Activated T-cell treated with anti-CD3 and anti-CD28 coated beads, Interleukin-2, amount 50 U/mL, for 24 hours (primary cell): ENCODE data around the gene TP53BP2.
"Not testable (repeated sequence)": the region's sequence is repeated elsewhere in the genome, so short reads cannot be mapped to it uniquely, and the experiment has no call there.

ENCODE experiments used
- DNase-seq: peaks from one replicate; pipeline ENCODE4 v3.0.0-alpha.2; 2020
- H3K27ac Mint-ChIP-seq: 2 replicates; pipeline ENCODE4 v1.8.0; 2020; ENCODE audit warnings: mild to moderate bottlenecking, mixed read lengths
- H3K27me3 Mint-ChIP-seq: 2 replicates; pipeline ENCODE4 v1.8.0; 2020; ENCODE audit warnings: mixed read lengths
- H3K36me3 Mint-ChIP-seq: 2 replicates; pipeline ENCODE4 v1.8.0; 2020; ENCODE audit warnings: low read depth, mixed read lengths
- H3K4me1 Mint-ChIP-seq: 2 replicates; pipeline ENCODE4 v1.8.0; 2020; ENCODE audit warnings: low read depth, mixed read lengths
- H3K4me3 Mint-ChIP-seq: 2 replicates; pipeline ENCODE4 v1.8.0; 2020; ENCODE audit warnings: mild to moderate bottlenecking, moderate library complexity, mixed read lengths
- H3K9me3 Mint-ChIP-seq: 2 replicates; pipeline ENCODE4 v1.8.0; 2020; ENCODE audit warnings: mixed read lengths

Gene TP53BP2

GRCh38 chr1:223845810-223846682 is at the start of gene TP53BP2:
TSS of gene TP53BP2 (minus strand) at chr1:223845947. CDS start at chr1:223845680, 267 bp downstream.
- Mint-ChIP-seq H3K36me3 (peaks cover 15% of the 10 kb centered on the region), H3K9me3 (peaks cover 2% of the 10 kb centered on the region), H3K27ac (peak within 1 kb of the TSS; percentile 99), H3K4me1 (peaks cover 42% of the 10 kb centered on the region), H3K4me3 (peak within 1 kb of the TSS; percentile 96), H3K27me3 (peaks cover 3% of the 10 kb centered on the region)
- peak; percentile 92 for DNase-seq

- H3K27ac Mint-ChIP-seq, H3K36me3 Mint-ChIP-seq, H3K9me3 Mint-ChIP-seq, H3K4me1 Mint-ChIP-seq, DNase-seq, H3K4me3 Mint-ChIP-seq, H3K27me3 Mint-ChIP-seq: not testable (repeated sequence)
Observed at GRCh38 chr1:223890494-223890893, 44.7 kb upstream of the TP53BP2 start.

GRCh38 chr1:223889319-223889718 is 43.6 kb upstream of the TP53BP2 start:
- H3K4me1 Mint-ChIP-seq, H3K27me3 Mint-ChIP-seq, H3K27ac Mint-ChIP-seq, DNase-seq, H3K4me3 Mint-ChIP-seq, H3K9me3 Mint-ChIP-seq, H3K36me3 Mint-ChIP-seq: not testable (repeated sequence)

GRCh38 chr1:223887747-223888418 is 42.1 kb upstream of the TP53BP2 start:
- Mint-ChIP-seq H3K9me3 (no peaks in the 10 kb centered on the region), H3K4me3 (no peak overlapping the region), H3K36me3 (no peaks in the 10 kb centered on the region), H3K27me3 (no peaks in the 10 kb centered on the region), H3K4me1 (no peaks in the 10 kb centered on the region), H3K27ac (no peak overlapping the region)
- no peak for DNase-seq

- H3K4me1 Mint-ChIP-seq = no peaks in the 10 kb centered on the region
- no peak for DNase-seq
- H3K36me3 Mint-ChIP-seq = no peaks in the 10 kb centered on the region
- H3K4me3 Mint-ChIP-seq = no peak overlapping the region
- H3K9me3 Mint-ChIP-seq = no peaks in the 10 kb centered on the region
- no peaks in the 10 kb centered on the region for H3K27me3 Mint-ChIP-seq
- no peak overlapping the region for H3K27ac Mint-ChIP-seq
Observed at GRCh38 chr1:223886516-223886921, 40.8 kb upstream of the TP53BP2 start.

GRCh38 chr1:223885614-223886013 is 39.9 kb upstream of the TP53BP2 start:
- no peak overlapping the region for H3K27ac Mint-ChIP-seq
- H3K9me3 Mint-ChIP-seq = no peaks in the 10 kb centered on the region
- no peak overlapping the region for H3K4me3 Mint-ChIP-seq
- no peaks in the 10 kb centered on the region for H3K36me3 Mint-ChIP-seq
- no peak for DNase-seq
- H3K27me3 Mint-ChIP-seq = no peaks in the 10 kb centered on the region
- H3K4me1 Mint-ChIP-seq = no peaks in the 10 kb centered on the region

- Mint-ChIP-seq H3K27ac (no peak overlapping the region), H3K9me3 (no peaks in the 10 kb centered on the region), H3K4me3 (no peak overlapping the region), H3K27me3 (peaks cover 11% of the 10 kb centered on the region), H3K4me1 (no peaks in the 10 kb centered on the region), H3K36me3 (no peaks in the 10 kb centered on the region)
- no peak for DNase-seq
Observed at GRCh38 chr1:223878598-223879325, 33.0 kb upstream of the TP53BP2 start.

- H3K27me3 Mint-ChIP-seq = peaks cover 18% of the 10 kb centered on the region
- no peaks in the 10 kb centered on the region for H3K9me3 Mint-ChIP-seq
Observed at GRCh38 chr1:223877804-223878203, 32.1 kb upstream of the TP53BP2 start.

GRCh38 chr1:223876590-223876989 is 30.8 kb upstream of the TP53BP2 start:
- Mint-ChIP-seq H3K27me3 (peaks cover 18% of the 10 kb centered on the region), H3K4me1 (no peaks in the 10 kb centered on the region), H3K36me3 (no peaks in the 10 kb centered on the region), H3K9me3 (no peaks in the 10 kb centered on the region), H3K27ac (no peak overlapping the region), H3K4me3 (no peak overlapping the region)
- no peak for DNase-seq

More at GRCh38 chr1:223877804-223878203, 32.1 kb upstream of the TP53BP2 start:
- DNase-seq = no peak
- Mint-ChIP-seq H3K27ac (no peak overlapping the region), H3K4me3 (no peak overlapping the region), H3K4me1 (no peaks in the 10 kb centered on the region), H3K36me3 (no peaks in the 10 kb centered on the region)

GRCh38 chr1:223873044-223873443 is 27.3 kb upstream of the TP53BP2 start:
- DNase-seq = no peak
- H3K36me3 Mint-ChIP-seq = no peaks in the 10 kb centered on the region
- H3K4me1 Mint-ChIP-seq = no peaks in the 10 kb centered on the region
- no peak overlapping the region for H3K27ac Mint-ChIP-seq
- no peaks in the 10 kb centered on the region for H3K9me3 Mint-ChIP-seq
- peaks cover 22% of the 10 kb centered on the region for H3K27me3 Mint-ChIP-seq
- H3K4me3 Mint-ChIP-seq = no peak overlapping the region

GRCh38 chr1:223872308-223872901 is 26.7 kb upstream of the TP53BP2 start:
- Mint-ChIP-seq H3K9me3 (no peaks in the 10 kb centered on the region), H3K36me3 (no peaks in the 10 kb centered on the region), H3K27me3 (peaks cover 22% of the 10 kb centered on the region), H3K4me3 (no peak overlapping the region), H3K4me1 (no peaks in the 10 kb centered on the region), H3K27ac (no peak overlapping the region)
- no peak for DNase-seq

GRCh38 chr1:223870617-223871574 is 25.1 kb upstream of the TP53BP2 start:
- Mint-ChIP-seq H3K9me3 (no peaks in the 10 kb centered on the region), H3K27ac (no peak overlapping the region), H3K4me3 (no peak overlapping the region), H3K36me3 (no peaks in the 10 kb centered on the region), H3K4me1 (no peaks in the 10 kb centered on the region), H3K27me3 (peaks cover 26% of the 10 kb centered on the region)
- DNase-seq = no peak

- H3K4me3 Mint-ChIP-seq, H3K36me3 Mint-ChIP-seq, H3K9me3 Mint-ChIP-seq, H3K4me1 Mint-ChIP-seq, DNase-seq, H3K27ac Mint-ChIP-seq: not testable (repeated sequence)
- peaks cover 11% of the 10 kb centered on the region for H3K27me3 Mint-ChIP-seq
Observed at GRCh38 chr1:223864599-223865368, 19.0 kb upstream of the TP53BP2 start.
